GM19328 (cell line): ENCODE data around the gene CAVIN2.

Source experiments
- ATAC-seq: cut with Tn5 transposase; IDR thresholded peaks from one replicate; pipeline ENCODE4 v1.9.1; 2021; ENCODE audit warnings: mild to moderate bottlenecking, moderate library complexity; ENCODE audit not compliant: unreplicated experiment

The CAVIN2 gene, protein sequence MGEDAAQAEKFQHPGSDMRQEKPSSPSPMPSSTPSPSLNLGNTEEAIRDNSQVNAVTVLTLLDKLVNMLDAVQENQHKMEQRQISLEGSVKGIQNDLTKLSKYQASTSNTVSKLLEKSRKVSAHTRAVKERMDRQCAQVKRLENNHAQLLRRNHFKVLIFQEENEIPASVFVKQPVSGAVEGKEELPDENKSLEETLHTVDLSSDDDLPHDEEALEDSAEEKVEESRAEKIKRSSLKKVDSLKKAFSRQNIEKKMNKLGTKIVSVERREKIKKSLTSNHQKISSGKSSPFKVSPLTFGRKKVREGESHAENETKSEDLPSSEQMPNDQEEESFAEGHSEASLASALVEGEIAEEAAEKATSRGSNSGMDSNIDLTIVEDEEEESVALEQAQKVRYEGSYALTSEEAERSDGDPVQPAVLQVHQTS

DNA sequence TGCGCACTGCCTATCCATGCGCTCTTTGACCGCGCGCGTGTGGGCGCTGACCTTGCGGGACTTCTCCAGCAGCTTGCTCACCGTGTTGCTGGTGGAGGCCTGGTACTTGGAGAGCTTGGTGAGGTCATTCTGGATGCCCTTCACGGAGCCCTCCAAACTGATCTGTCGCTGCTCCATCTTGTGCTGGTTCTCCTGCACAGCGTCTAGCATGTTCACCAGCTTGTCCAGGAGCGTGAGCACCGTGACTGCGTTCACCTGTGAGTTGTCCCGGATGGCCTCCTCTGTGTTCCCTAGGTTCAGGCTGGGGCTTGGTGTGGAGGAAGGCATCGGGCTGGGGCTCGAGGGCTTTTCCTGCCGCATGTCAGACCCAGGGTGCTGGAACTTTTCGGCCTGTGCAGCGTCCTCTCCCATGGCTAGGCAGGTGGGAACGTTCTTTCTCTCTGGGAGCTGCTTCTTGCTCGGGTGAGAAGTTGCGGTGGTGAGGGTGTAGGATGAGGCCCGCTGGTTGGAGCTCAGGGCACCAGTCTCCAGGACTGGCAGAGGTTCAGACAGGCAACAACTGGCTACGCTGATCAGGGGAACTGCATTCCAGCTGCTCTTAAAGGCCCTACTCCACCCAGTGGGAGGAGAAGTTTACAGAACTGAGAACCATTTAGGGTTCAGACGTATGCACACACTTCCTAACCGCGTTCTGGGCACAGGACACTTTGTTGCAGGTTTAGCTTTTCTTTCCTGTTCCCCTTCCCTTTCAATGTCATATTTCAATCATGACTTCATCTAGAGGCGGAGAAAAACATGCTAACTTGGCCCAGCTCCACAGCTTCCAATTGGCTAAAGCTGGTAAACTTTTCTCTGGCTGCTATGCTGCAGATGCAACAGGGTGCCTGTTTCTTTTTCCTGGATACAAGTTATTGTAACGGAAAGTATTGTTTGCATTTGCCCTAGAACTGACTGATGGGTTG is at the start of gene CAVIN2:
Gene CAVIN2 (minus strand): TSS at position 574 of the 962 bp plus-strand sequence. CDS start 163 bp downstream, at position 411.
- no peak for ATAC-seq

DNA sequence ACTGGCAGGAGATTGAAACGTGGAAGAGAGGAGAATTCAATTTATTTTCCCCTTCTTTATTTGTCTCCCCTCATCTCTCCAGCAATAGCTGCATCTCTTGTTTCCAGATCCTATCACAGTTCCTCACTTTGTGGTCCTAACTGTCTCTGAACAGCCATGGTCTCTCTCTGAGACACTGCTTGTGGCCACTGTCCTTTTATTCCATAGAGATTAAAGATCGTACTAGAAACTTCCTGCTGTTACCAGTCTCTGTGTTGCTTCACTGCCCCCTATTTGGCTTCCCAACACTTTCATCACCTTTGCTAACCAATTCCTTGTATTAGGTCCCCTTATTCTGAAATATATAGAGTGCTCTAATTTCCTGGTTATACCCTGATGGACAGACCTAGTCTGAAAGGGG is 48.9 kb upstream of the CAVIN2 start:
- no peak for ATAC-seq

DNA sequence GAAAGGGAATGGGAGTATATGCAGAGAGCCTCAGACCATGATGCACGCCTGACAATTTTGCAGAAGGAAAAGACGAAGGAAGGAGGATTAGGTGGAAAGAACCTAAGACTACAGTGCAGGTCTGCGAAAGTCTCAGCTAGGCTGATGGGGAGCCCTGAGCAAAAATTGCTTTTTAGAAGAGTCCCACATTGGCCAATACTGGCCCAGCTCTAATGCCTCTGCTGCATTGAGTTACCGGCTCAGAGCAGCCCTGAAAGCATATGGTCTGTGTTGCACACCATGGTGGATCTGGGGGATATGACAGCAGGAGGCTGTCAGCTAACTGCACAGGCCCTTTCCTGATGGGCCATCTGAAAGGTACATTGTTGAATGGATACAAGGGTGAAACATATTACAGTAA is 48.3 kb upstream of the CAVIN2 start:
- no peak for ATAC-seq

DNA sequence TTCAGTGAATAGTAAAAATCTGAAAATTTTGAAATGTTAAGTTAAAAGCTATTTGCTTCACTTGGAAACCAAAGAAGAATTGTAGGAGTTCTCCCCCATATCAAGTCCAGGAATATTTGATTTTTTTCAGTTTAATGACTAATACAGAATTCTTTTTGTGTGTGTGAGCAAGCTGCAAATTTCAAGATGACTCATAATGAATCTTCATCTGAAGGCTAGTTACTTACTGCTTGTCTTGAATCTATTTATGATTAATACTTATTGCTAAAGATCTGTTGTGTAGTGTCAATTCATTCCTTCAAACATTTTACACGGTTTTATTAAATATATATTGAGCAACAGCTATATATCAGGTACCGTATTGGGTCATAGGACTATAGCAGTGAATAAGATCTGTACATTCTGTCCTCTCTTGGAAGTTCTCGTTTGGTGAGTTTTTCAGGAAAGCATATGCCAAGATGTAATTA is 47.8 kb upstream of the CAVIN2 start:
- ATAC-seq = no peak

DNA sequence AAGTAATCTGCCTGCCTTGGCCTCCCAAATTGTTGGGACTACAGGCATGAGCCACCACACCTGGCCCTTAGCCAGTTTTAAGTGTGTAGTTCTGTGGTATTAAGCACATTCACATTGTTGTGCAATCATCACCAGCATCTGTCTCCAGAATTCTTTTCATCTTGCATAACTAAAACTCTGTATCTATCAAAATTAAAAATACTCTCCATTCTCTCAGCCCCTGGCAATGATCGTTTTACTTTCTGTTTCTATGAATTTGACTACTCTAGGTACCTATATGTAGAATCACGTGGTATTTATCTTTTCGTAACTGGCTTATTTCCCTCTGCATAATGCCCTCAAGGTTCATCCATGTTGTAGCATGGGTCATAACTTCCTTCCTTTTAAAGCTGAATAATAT is 45.5 kb upstream of the CAVIN2 start:
- no peak for ATAC-seq

DNA sequence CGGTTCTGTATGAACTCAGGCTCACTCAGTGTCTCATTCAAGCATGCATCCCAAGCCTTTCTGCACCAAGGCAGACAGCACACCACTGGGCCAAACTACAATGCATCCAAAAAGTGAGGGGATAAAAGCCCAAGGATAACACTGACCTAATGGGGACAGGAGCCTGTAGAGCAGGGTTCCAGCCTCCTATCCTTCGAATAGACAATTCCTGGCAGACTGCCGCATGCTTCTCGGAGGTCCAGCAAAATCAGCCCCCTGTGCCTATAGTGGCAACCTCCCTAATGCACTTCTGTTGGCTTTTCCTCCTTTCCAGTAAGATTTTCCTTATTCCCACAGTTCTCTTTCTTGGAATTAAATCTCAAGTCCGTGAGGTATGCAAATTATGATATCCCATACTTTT is 44.8 kb upstream of the CAVIN2 start:
- ATAC-seq = no peak

DNA sequence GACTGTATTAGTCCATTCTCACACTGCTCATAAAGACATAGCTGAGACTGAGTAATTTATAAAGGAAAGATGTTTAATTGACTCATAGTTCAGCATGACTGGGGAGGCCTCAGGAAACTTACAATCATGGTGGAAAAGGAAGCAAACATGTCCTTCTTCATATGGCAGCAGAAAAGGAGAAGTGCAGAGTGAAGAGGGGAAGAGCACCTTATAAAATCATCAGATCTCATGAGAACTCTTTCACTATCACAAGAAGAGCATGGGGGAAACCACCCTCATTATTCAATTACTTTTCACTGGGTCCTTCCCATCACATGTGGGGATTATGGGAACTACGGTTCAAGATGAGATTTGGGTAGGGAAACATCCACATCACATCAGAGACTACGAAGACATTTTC is 43.0 kb upstream of the CAVIN2 start:
- no peak for ATAC-seq

DNA sequence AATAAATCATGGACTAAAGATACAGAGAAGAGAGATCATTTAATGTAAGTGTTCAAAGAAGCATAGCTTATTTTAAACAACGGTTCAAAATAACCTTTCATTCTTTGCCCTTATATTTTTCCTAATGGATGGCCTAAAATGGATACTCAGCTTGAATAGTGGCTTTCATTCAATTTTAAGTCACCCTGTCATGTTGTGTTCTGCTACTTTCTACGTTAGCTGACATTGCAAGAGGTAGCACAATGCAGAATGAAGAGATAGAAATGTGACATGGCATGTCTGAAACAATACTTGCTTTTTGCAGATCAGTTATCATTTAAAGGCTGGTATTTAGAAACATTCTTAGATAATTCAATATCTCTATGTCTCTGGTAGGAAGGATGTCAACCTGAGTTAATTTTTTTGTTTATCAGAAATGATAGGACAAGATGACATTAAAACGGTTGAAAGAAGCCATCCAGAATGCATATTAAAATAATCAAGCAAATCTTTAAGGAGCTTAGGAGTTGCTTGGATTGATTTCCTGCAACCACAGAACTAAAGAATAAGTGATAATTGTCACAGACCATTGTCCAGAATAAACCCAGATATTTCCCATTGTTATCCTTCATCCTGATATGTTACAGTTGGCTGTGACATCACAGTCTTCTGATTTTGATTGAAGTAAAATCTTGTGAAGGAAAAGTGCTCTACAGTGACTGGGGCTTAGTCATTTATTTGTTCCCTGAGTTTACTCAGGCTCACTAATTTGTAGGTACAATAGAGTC is 41.7 kb upstream of the CAVIN2 start:
- no peak for ATAC-seq

DNA sequence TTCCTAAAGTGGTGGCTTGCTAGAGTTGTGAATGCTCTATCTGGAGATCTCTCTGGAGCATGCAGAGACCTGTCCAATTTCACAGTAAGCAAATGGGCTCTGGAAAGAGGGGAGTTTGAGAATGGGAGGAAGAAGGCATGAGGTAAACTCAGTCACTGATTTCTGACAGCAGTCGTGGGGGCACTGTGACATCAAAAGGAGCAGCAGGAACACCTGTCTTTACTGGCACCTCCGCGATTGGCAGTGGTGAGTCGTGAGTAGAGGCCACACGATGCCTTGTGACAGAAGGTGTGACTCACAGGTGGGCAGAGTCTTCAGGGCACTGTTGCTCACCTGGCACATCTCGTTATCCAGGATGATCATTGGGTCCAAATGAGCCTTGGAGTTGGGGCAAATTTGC is 38.8 kb upstream of the CAVIN2 start:
- ATAC-seq = no peak

DNA sequence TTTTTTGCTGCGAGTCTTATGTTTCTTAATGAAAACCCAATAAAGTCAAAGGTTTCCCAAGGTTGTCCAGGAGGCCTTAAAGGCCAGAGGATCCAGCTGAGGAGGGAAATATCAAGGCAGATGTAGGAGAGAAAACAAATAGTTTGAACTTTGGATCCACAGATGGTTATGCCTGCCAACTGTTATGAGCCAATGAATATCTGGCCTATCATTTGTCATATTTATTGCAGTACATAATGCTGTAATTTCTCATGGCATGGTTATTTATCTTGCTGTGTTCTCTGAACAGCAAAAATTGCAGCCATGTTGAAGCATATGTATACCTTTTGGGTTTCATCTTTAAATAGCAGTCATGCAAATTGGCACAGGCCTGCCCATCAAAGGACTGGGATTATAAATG is 38.2 kb upstream of the CAVIN2 start:
- ATAC-seq = no peak

DNA sequence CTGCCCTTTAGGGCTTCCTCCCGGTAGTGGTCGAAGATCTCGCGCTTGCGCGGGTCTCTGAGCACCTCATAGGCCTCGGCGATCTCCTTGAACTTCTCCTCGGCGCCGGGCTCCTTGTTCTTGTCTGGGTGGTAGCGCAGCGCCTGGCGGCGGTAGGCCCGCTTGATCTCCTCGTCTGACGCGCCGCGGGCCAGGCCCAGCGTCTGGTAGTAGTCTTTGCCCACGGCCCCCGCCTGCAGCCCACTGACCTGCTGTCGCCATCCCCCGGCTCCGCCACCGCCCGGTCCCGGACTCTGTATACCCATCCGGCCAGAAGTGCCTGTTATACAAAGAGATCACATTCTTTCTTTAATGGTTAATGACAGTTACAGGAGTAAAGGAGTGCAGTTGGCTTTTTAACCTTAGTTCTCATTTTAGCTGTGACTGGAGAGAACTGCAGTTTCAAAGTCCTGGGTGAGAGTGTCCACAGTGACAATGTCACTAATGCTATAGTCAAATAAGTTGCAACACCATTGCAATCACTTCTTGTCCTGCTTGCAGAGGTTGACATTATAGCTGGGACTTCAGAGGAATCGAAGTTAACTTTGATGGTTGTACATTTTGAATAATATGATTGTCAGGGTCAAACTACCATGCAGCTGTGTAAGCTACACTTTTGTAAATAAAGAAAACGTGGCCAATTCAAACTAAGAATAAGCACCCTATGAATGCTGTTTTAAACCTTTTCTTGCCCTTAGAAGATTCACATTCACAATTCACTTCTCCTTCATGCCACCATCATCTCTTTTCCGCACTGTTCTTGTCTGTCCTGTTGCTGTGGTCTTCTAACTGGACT is 35.3 kb upstream of the CAVIN2 start:
- no peak for ATAC-seq

DNA sequence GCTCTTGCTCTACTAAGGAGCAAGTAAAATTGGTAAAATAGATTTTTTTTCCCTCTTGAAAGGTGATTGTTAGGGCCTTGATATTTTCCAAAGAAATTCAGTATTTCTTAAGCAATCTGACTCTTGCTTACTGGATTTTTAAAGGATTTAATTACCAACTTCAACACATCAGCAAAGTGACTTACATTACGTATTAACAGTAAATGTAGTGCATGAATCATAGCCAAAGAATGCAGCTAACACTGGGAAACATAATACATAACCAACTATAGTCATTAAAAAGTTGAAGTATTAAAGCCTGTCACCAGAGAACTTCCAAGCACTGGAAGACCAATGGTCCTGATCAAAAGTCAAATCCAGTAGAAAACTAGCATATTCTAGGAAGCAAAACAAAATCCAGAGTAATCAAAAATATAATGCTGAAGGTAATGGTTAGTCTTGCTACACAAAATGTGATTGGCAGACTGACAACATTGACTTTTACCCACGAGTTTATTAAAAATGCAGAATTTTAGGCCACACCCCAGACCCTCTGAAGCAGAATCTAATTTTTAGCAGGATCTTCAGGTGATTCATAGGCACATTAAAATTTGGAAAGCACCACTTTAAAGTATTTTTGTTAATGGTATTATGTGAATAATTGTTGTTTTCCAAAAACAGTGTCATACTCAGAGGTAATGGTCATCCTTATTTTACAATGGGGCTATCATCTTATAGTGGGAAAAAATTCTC is 31.8 kb upstream of the CAVIN2 start:
- ATAC-seq = no peak

DNA sequence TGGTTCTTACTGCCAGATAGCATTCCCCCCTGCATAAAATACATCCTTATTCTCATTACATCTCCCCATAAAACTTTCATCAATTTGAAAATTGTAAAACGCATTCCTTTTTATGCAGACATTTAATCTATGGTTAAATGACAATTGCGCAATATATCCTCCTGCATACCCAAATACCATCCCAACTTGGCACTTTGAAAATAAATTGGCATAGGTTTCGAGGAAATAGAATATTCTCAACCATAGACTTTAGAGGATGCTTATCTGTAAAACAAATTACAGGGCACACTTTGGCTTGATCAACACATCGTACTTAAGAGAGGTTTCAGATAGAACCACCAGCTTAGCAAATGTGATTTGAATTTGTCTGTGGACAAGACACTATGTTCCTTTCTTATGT is 31.0 kb upstream of the CAVIN2 start:
- no peak for ATAC-seq

DNA sequence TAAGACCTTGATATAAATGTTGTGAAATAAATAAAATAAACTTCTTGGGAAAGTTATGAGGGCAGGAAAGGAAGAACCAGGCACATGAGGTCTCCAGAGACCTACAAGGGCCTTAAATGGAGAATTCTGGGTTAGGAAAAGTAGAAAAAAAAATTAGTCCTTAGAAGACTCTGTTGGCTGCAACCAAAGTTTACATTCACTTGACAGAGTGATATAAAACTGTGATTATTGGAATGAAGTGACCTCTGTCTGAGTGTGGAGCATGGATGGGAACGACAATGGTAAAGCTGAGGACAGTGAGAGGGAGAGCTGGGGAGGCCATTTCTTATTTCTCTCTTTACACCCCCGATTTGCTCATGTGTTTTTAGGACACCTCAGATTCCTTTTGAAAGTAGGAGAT is 29.0 kb upstream of the CAVIN2 start:
- no peak for ATAC-seq

DNA sequence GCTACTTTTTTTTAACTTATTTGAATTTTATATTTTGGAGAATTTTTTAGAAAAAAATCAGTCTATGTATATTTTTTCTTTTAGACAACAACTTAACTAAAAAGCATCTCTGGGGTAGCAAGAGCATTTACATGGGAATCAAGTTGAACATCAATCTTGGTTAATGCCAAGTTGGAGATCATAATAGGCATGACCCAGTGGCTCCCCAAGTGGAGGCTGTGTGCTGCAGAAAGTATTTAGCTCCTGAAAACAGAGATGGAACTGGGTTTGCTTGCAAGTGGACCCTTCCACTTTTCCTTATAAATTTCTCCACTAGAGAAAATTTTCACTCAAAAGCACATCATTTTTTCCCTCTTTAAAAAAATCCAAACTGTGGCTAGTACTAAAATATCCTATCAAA is 23.9 kb upstream of the CAVIN2 start:
- ATAC-seq = no peak

DNA sequence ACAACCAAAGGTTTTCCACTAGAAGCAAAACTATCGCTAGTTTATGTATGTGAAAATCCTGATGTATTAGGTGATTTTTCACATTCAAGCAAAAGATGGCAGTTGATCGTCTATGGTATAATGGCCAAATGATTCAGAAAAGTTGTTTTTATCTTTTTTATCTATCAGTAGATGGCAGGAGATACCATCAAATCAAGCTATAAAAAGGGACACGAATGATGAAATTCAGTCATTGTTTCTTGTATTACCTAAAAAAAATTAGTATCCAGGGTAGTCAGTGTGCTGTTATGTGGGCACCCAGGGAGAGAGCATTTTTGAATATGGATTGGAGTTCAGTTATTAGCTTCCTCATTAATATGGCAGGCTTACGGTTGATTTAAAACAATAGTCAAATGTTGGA is 22.9 kb upstream of the CAVIN2 start:
- no peak for ATAC-seq

DNA sequence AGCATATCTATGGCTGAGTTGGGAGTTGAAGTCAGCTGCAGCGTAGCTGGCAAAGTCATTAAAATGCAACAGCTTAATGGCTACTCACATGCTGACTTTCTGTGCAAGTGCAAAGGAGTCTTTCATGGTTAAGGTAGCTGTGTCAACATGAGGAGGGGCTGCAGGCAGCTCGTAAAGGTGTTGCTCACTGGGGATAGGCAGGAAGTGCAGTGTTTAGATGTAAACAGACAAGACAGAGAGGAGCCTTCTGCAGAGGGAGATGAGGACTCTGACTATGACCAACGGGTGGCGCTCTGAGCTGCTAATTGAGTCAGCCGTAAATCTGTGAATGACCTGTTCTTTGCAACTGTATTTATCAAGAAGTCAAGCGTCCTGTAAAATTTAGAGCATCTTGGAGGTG is 22.3 kb upstream of the CAVIN2 start:
- no peak for ATAC-seq

DNA sequence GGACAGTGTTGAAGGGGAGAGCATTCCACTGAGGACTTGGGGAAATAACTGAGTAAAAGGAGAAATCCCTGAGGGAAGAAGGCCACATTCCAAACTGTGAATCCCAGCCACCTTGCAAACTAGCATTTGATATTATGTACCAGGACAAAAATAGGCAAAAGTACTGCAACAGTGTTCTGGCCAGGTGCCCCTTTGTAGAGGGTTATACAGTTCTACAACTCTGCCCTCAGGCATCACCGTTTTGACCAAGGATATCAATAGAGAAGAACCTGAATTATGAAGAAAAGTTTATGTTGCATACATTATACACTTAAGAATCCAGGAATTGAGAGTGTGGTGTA is 20.6 kb upstream of the CAVIN2 start:
- no peak for ATAC-seq

DNA sequence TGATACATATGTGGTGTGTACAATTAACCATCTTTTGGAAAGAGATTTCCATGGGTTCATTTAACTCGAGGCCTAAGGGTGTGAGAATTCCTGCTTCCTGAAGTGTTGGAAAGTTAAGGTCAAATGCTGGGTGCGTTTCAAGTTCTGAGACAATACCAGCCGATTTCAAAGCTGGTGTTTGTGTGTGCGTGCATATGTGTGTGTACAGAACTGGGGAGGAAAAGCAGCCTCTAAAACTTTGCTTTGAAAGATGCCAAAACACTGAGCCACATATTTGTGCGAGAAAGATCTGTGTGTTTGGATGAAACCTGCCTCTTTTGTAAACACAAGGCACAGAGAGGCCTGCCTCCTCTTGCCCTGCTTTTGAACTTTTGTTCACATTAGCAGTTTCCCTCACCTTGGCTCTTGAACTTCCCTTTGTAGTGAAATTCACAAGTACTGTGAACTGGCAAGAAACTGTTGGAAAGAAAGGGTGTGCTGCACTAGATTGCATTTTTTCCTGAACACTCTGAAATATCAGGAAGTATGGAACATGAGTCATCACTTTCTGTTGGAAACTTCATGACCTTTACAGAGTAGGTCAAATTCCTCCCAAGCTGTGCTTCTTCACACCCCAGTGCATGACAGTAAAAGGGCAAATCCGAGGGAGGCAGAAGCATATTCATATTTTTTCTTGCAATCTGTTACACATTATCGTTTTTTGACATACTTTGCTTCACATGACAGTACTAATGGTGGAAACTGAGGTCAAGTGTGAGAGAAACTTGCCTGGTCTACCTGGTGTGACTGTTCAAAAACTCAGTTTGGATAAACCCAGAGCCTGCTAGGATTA is 20.0 kb upstream of the CAVIN2 start:
- ATAC-seq = no peak
